H1 (cell line): ENCODE measurements around the gene TNXB. TPM values are rescaled to one million over a fixed set of nuclear protein-coding genes. Genes with fewer than 3 reads are reported as not detected.
"Not testable (repeated sequence)": the region's sequence is repeated elsewhere in the genome, so short reads cannot be mapped to it uniquely, and the experiment has no call there.

Source experiments
- CTCF ChIA-PET: fragments of 300-600 bp; sonication (Branson Sonifier 250); formaldehyde crosslinking; loops from one replicate; lab custom pipeline; 2021; ENCODE audit not compliant: partially characterized antibody; lab: Charles Lee
- POLR2A ChIA-PET: fragments of 300-600 bp; sonication (Branson Sonifier 250); formaldehyde crosslinking; loops from one replicate; lab custom pipeline; 2021; ENCODE audit warnings: inconsistent platforms; ENCODE audit not compliant: partially characterized antibody; lab: Charles Lee
- DNase-seq, 2 experiments: peaks; one replicate each; pipeline versions ENCODE4 v3.0.0 to v3.0.0-alpha.2; 2010 to 2022; ENCODE audit warnings: low spot score in 2 of 2, low read depth in 1 of 2, mixed read lengths in 1 of 2
- FAIRE-seq: peaks from 2 replicates; lab custom pipeline; 2011; peaks lifted over from hg19 to GRCh38; lab: Jason Lieb, UNC
- H2AFZ ChIP-seq: 2 replicates; pipeline ENCODE4 v1.8.1; 2012; ENCODE audit warnings: low read length, inconsistent platforms
- H2AK5ac ChIP-seq: 2 replicates; pipeline ENCODE4 v1.6.1; 2013; ENCODE audit warnings: low read depth, low read length
- H2BK120ac ChIP-seq: replicated peaks from 2 replicates; pipeline ENCODE3; 2013; ENCODE audit warnings: low read depth, low read length, inconsistent platforms
- H2BK12ac ChIP-seq: 2 replicates; pipeline ENCODE4 v1.6.1; 2013; ENCODE audit warnings: low read depth, low read length
- H2BK15ac ChIP-seq: 2 replicates; pipeline ENCODE4 v1.6.1; 2013; ENCODE audit warnings: low read length
- H2BK20ac ChIP-seq: 2 replicates; pipeline ENCODE4 v1.6.1; 2013; ENCODE audit warnings: low read length
- H2BK5ac ChIP-seq: 2 replicates; pipeline ENCODE4 v1.6.1; 2013; ENCODE audit warnings: low read depth, low read length
- H3K14ac ChIP-seq: 2 replicates; pipeline ENCODE4 v1.6.1; 2013; ENCODE audit warnings: inconsistent platforms; ENCODE audit not compliant: insufficient read length
- H3K18ac ChIP-seq: 2 replicates; pipeline ENCODE4 v1.6.1; 2013; ENCODE audit warnings: low read length; ENCODE audit errors: extremely low read depth
- H3K23ac ChIP-seq: 2 replicates; pipeline ENCODE4 v1.6.1; 2013; ENCODE audit warnings: inconsistent platforms; ENCODE audit not compliant: insufficient read length
- H3K23me2 ChIP-seq: 2 replicates; pipeline ENCODE4 v1.6.1; 2013; ENCODE audit warnings: low read depth, low read length
- H3K27ac ChIP-seq: 2 replicates; pipeline ENCODE4 v1.6.1; 2011; ENCODE audit warnings: low read depth, low read length, inconsistent platforms
- H3K27me3 ChIP-seq, 4 experiments: replicated peaks in 1 of 4; 1 replicate in 1 of 4; 2 replicates in 3 of 4; pipeline versions ENCODE4 v1.6.1 to v1.8.1; 2011 to 2013; ENCODE audit warnings: low read length in 3 of 4, mild to moderate bottlenecking in 3 of 4, inconsistent platforms in 2 of 4, mixed read lengths in 2 of 4, moderate library complexity in 1 of 4; ENCODE audit not compliant: control insufficient read depth in 3 of 4, insufficient read depth in 3 of 4; ENCODE audit errors: extremely low read depth in 1 of 4
- H3K36me3 ChIP-seq, 4 experiments: 2 replicates each; pipeline versions ENCODE4 v1.6.1 to v1.8.1; 2011 to 2013; ENCODE audit warnings: mild to moderate bottlenecking in 4 of 4, low read length in 3 of 4, moderate library complexity in 2 of 4, control low read depth in 1 of 4, inconsistent platforms in 1 of 4; ENCODE audit not compliant: insufficient read depth in 4 of 4, control insufficient read depth in 2 of 4
- H3K4ac ChIP-seq: replicated peaks from 2 replicates; pipeline ENCODE3; 2013; ENCODE audit warnings: low read length, low read depth, mixed read lengths, inconsistent platforms; ENCODE audit not compliant: insufficient read length
- H3K4me1 ChIP-seq, 4 experiments: replicated peaks in 1 of 4; 1 replicate in 1 of 4; 2 replicates in 3 of 4; pipeline versions ENCODE4 v1.6.1 to v1.8.1; 2011 to 2013; ENCODE audit warnings: low read length in 3 of 4, inconsistent platforms in 2 of 4, mixed read lengths in 1 of 4; ENCODE audit not compliant: insufficient read depth in 4 of 4, control insufficient read depth in 3 of 4
- H3K4me2 ChIP-seq, 2 experiments: 2 replicates each; pipeline versions ENCODE4 v1.6.1 to v1.8.1; 2011 to 2013; ENCODE audit warnings: low read depth in 2 of 2, low read length in 2 of 2, control low read depth in 1 of 2, inconsistent platforms in 1 of 2, mild to moderate bottlenecking in 1 of 2; ENCODE audit not compliant: insufficient read depth in 1 of 2
- H3K4me3 ChIP-seq, 4 experiments: fragments of 200-600, 300-600 bp in 1 of 4; sonication (generic), shearing (Covaris generic), sonication (Bioruptor Twin) in 1 of 4; 2 replicates each; pipeline versions ENCODE4 v1.5.1 to v1.8.1; 2011 to 2016; ENCODE audit warnings: low read length in 4 of 4, low read depth in 3 of 4, control low read depth in 2 of 4, inconsistent platforms in 2 of 4, mild to moderate bottlenecking in 2 of 4, mixed read lengths in 1 of 4, moderate library complexity in 1 of 4; ENCODE audit not compliant: insufficient read depth in 2 of 4; ENCODE audit errors: extremely low read depth in 1 of 4
- H3K56ac ChIP-seq: replicated peaks from 2 replicates; pipeline ENCODE3; 2013; ENCODE audit warnings: low read depth, mild to moderate bottlenecking, mixed read lengths, low read length, inconsistent platforms; ENCODE audit not compliant: insufficient read length
- H3K79me1 ChIP-seq: 2 replicates; pipeline ENCODE4 v1.6.1; 2013; ENCODE audit warnings: low read depth, low read length, control low read depth
- H3K79me2 ChIP-seq, 2 experiments: 2 replicates each; pipeline versions ENCODE4 v1.6.1 to v1.8.1; 2012 to 2013; ENCODE audit warnings: low read length in 2 of 2, mild to moderate bottlenecking in 2 of 2, inconsistent platforms in 1 of 2; ENCODE audit not compliant: insufficient read depth in 2 of 2, control insufficient read depth in 1 of 2
- H3K9ac ChIP-seq, 4 experiments: replicated peaks in 1 of 4; 1 replicate in 1 of 4; 2 replicates in 3 of 4; pipeline versions ENCODE4 v1.6.1 to v1.8.1; 2011 to 2013; ENCODE audit warnings: low read depth in 3 of 4, low read length in 3 of 4, control low read depth in 2 of 4, mild to moderate bottlenecking in 2 of 4, moderate library complexity in 2 of 4, inconsistent platforms in 1 of 4; ENCODE audit errors: extremely low read depth in 1 of 4
- H3K9me3 ChIP-seq, 2 experiments: 2 replicates each; pipeline versions ENCODE4 v1.6.1 to v1.8.1; 2012 to 2013; ENCODE audit warnings: mild to moderate bottlenecking in 2 of 2, moderate library complexity in 2 of 2, control low read depth in 1 of 2, inconsistent platforms in 1 of 2, low read depth in 1 of 2, low read length in 1 of 2, mixed read lengths in 1 of 2; ENCODE audit not compliant: insufficient read depth in 2 of 2
- H4K20me1 ChIP-seq, 2 experiments: replicated peaks in 1 of 2; 2 replicates each; pipeline versions ENCODE3 to v1.8.1; 2011 to 2013; ENCODE audit warnings: inconsistent platforms in 2 of 2, low read length in 2 of 2, mild to moderate bottlenecking in 1 of 2; ENCODE audit not compliant: insufficient read depth in 2 of 2, control insufficient read depth in 1 of 2
- H4K5ac ChIP-seq: 2 replicates; pipeline ENCODE4 v1.6.1; 2013; ENCODE audit warnings: low read length, low read depth, mixed read lengths, inconsistent platforms; ENCODE audit not compliant: insufficient read length
- H4K8ac ChIP-seq: 2 replicates; pipeline ENCODE4 v1.8.0; 2013; ENCODE audit warnings: mild to moderate bottlenecking, moderate library complexity, low read length, inconsistent platforms; ENCODE audit not compliant: insufficient read depth; ENCODE audit errors: extremely low read depth
- H4K91ac ChIP-seq: replicated peaks from 2 replicates; pipeline ENCODE3; 2013; ENCODE audit warnings: low read length, mixed read lengths, inconsistent platforms; ENCODE audit not compliant: insufficient read length
- WGBS, 2 experiments: shearing (Covaris generic) in 1 of 2; methylation state at CpG; one replicate each; pipeline versions ENCODE4 v1.1.6 to v1.1.7; 2013 to 2015; ENCODE audit warnings: low lambda C conversion rate in 2 of 2, mixed read lengths in 2 of 2, inconsistent platforms in 1 of 2, low coverage in 1 of 2, missing lambda C conversion rate in 1 of 2; ENCODE audit not compliant: insufficient replicate concordance in 2 of 2, insufficient coverage in 1 of 2, insufficient read length in 1 of 2; ENCODE audit errors: extremely low coverage in 1 of 2, missing lambda C conversion rate in 1 of 2; 5-methylcytosine and 5-hydroxymethylcytosine counted together
- polyA plus RNA-seq, 7 experiments: library from polyadenylated mRNA; depleted of rRNA in 3 of 7; stranded (reverse) in 5 of 7; unstranded in 2 of 7; fragments of >200 nt in 5 of 7; fragments of 200-250 nt in 2 of 7; gene quantifications; 1 replicate in 5 of 7; 2 replicates in 1 of 7; 4 replicates in 1 of 7; pipeline versions ENCODE4 v1.2.1 to v1.2.3, GENCODE V29; 2011 to 2013; ENCODE audit warnings: missing spikeins in 2 of 7, mixed read lengths in 2 of 7
- total RNA-seq: library from RNA; stranded (reverse); fragmentation: NEBNext Ultra II Directional; extraction: Animal tissue kit (Norgen Biotek cat#: 25700); gene quantifications from 2 replicates; pipeline ENCODE4 v1.2.1, GENCODE V29; 2021

Gene TNXB
- total and polyA plus RNA-seq, 2 of the 8 experiments (the other 6 are each of a cell fraction or from before 2014, with no cell fraction given) = 3.1 to 4.8 TPM

DNA sequence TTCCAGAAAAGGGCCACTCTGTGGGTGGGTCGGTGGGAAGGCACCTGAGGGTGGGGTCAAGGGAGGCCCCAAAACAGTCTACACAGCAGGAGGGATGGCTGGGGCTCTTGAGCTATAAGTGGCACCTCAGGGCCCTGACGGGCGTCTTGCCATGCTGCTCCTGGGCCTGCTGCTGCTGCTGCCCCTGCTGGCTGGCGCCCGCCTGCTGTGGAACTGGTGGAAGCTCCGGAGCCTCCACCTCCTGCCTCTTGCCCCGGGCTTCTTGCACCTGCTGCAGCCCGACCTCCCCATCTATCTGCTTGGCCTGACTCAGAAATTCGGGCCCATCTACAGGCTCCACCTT lies 103.6 kb downstream of the TNXB start:
- H2BK20ac ChIP-seq, H3K79me1 ChIP-seq, H2BK12ac ChIP-seq, H3K4me1 ChIP-seq, H3K79me2 ChIP-seq, H4K5ac ChIP-seq, H2BK5ac ChIP-seq, H3K23ac ChIP-seq, H3K9ac ChIP-seq, H2BK120ac ChIP-seq, H3K4ac ChIP-seq, H3K4me3 ChIP-seq, POLR2A ChIA-PET, H3K18ac ChIP-seq, H2AK5ac ChIP-seq, H3K14ac ChIP-seq, H4K20me1 ChIP-seq, H2BK15ac ChIP-seq, CTCF ChIA-PET, H3K23me2 ChIP-seq, H3K36me3 ChIP-seq, H3K9me3 ChIP-seq, H4K8ac ChIP-seq, FAIRE-seq, H3K56ac ChIP-seq, H3K27me3 ChIP-seq, H4K91ac ChIP-seq, H3K27ac ChIP-seq, H2AFZ ChIP-seq, H3K4me2 ChIP-seq: not testable (repeated sequence)
- WGBS, 2 experiments = no CpG with 5 or more reads among the region's 9 CpGs
- peak in 1 of 2 experiments; percentile 22 for DNase-seq

GRCh38 chr6:32004864-32005537 lies 104.1 kb downstream of the TNXB start:
- H2AK5ac ChIP-seq, H2BK5ac ChIP-seq, H3K4me2 ChIP-seq, H2AFZ ChIP-seq, H2BK120ac ChIP-seq, H3K4me1 ChIP-seq, H4K5ac ChIP-seq, H3K79me1 ChIP-seq, POLR2A ChIA-PET, H2BK15ac ChIP-seq, H2BK20ac ChIP-seq, H4K8ac ChIP-seq, H3K56ac ChIP-seq, H3K18ac ChIP-seq, H3K23me2 ChIP-seq, H3K14ac ChIP-seq, CTCF ChIA-PET, H4K20me1 ChIP-seq, H3K27me3 ChIP-seq, FAIRE-seq, H3K79me2 ChIP-seq, H3K23ac ChIP-seq, H3K36me3 ChIP-seq, H3K27ac ChIP-seq, H3K4ac ChIP-seq, H3K4me3 ChIP-seq, H3K9me3 ChIP-seq, DNase-seq, H2BK12ac ChIP-seq, H4K91ac ChIP-seq, H3K9ac ChIP-seq: not testable (repeated sequence)
- WGBS, 2 experiments = 96% methylated on average over 4 of the region's 13 CpGs; no CpG with 5 or more reads in 1 of the 2 experiments
